ENCODE measurements around the gene B9D2. TPM values are rescaled to one million over a fixed set of nuclear protein-coding genes. Genes with fewer than 3 reads are reported as not detected.
A peak's percentile ranks its signal among the peaks of the same experiment; 100 is the strongest.

The B9D2 gene
- total and polyA plus RNA-seq, 2 of the 4 experiments (the other 2 are of a cell fraction), result 6.1 to 9.7 TPM

GRCh38 chr19:41327576-41328156 is 36.3 kb downstream of the B9D2 start:
- Histone ChIP-seq H3K4me2 (ENCODE audit: low read depth, low read length) (no peak overlapping the region), H3K9ac (ENCODE audit: low read depth, low read length) (peak overlapping the region; percentile 1; the same call in 1 of the 2 replicates), H3K9me1 (ENCODE audit: insufficient read depth, low read length) (peaks cover 27% of the 10 kb centered on the region), H4K91ac (ENCODE audit: insufficient read depth, low read depth, low read length) (peak overlapping the region; percentile 89), H3K36me3 (ENCODE audit: control insufficient read depth, insufficient read depth, low read length) (peaks cover 32% of the 10 kb centered on the region), H2AK9ac (replicated peaks; ENCODE audit: low read depth, low read length, poor library complexity) (peak overlapping the region; percentile 93), H2BK15ac (ENCODE audit: low read depth, low read length) (peak overlapping the region; percentile 84; the same call in 2 of the 3 replicates), H3K4me1 (ENCODE audit: control insufficient read depth, insufficient read depth, low read length) (peaks cover 50% of the 10 kb centered on the region), H2BK20ac (ENCODE audit: low read depth, low read length) (peak overlapping the region; percentile 3; the same call in 1 of the 2 replicates), H3K9me3 (ENCODE audit: control insufficient read depth, insufficient read depth, low read length) (no peaks in the 10 kb centered on the region), H4K20me1 (ENCODE audit: insufficient read depth, low read length) (peaks cover 44% of the 10 kb centered on the region), H2BK5ac (ENCODE audit: low read depth, low read length, poor library complexity, severe bottlenecking) (peak overlapping the region; percentile 58), H4K8ac (ENCODE audit: low read depth in 2 of 2, low read length in 2 of 2) (peak overlapping the region; percentile 22 to 73; a peak in 3 of 4 replicates), H3K56ac (ENCODE audit: extremely low read depth, insufficient read depth, low read length) (no peak overlapping the region), H2BK120ac (ENCODE audit: low read depth, low read length) (peak overlapping the region; percentile 61), H2AFZ (replicated peaks; ENCODE audit: low read length, poor library complexity) (peak overlapping the region; percentile 84), H3K4ac (ENCODE audit: low read depth, low read length) (peak overlapping the region; percentile 66), H3K23ac (ENCODE audit: low read depth, low read length) (peak overlapping the region; percentile 40), H4K5ac (ENCODE audit: low read depth, low read length) (peak overlapping the region; percentile 15), H3K27ac (ENCODE audit: insufficient read depth, low read length) (peak overlapping the region; percentile 16), H3K27me3 (ENCODE audit: control insufficient read depth, insufficient read depth, low read length) (no peaks in the 10 kb centered on the region), H3K79me1 (ENCODE audit: low read depth in 1 of 2, low read length in 2 of 2) (peaks cover 13 to 57% of the 10 kb centered on the region in 2 experiments), H3K18ac (ENCODE audit: low read depth, low read length) (peak overlapping the region; percentile 26; the same call in 1 of the 2 replicates), H2AK5ac (ENCODE audit: low read depth, low read length) (peak overlapping the region; percentile 88), H3K14ac (replicated peaks; ENCODE audit: low read depth, low read length) (peak overlapping the region; percentile 42), H3K4me3 (ENCODE audit: insufficient read depth, low read depth, low read length) (no peak overlapping the region)
- ATAC-seq (ENCODE audit: low read depth), result no peak
- peak; percentile 49 for DNase-seq
- ChIA-PET CTCF (no interaction called here), POLR2A (ENCODE audit: unreplicated experiment) (no interaction called here)
- intact Hi-C loops (cut with micrococcal nuclease), result no loop called here
- dilution Hi-C loops (cut with HindIII; ENCODE audit: low sequenced_read_pairs, unreplicated experiment), result no loop called here
- BruUV-seq (replicated peaks), result no TSS peak
- in situ Hi-C loops (cut with MboI; ENCODE audit: low sequenced_read_pairs), result no loop called here
- WGBS, 2 experiments (ENCODE audit: extremely low coverage in 2 of 2, insufficient read length in 1 of 2), result 22% methylated on average over 12 of the region's 33 CpGs; no CpG with 5 or more reads in 1 of the 2 experiments
- no peak for TF ChIP-seq SMC3 (IDR thresholded peaks at IDR 0.05; ENCODE audit: low read depth, low read length)
- TF ChIP-seq USF2 (IDR thresholded peaks at IDR 0.05; ENCODE audit: low read depth, low read length), result peak; percentile 29; the same call in 1 of the 2 replicates
- TF ChIP-seq MAFK (IDR thresholded peaks at IDR 0.05; ENCODE audit: low read depth, low read length), result peak; percentile 62
- peak; percentile 18; the same call in 1 of the 2 replicates for TF ChIP-seq MAZ (IDR thresholded peaks at IDR 0.05; ENCODE audit: borderline replicate concordance, low read depth, low read length)
- TF ChIP-seq FOS (IDR thresholded peaks at IDR 0.05; ENCODE audit: low read depth, low read length), result no peak
- peak; percentile 42; the same call in 1 of the 2 replicates for TF ChIP-seq POLR2A (IDR thresholded peaks at IDR 0.05; ENCODE audit: low read depth, low read length)
- no peak for TF ChIP-seq RAD21 (IDR thresholded peaks at IDR 0.05; ENCODE audit: low read length)
- TF ChIP-seq RCOR1 (IDR thresholded peaks at IDR 0.05; ENCODE audit: insufficient replicate concordance, low read length), result no peak
- no peak for TF ChIP-seq RFX5 (IDR thresholded peaks at IDR 0.05; ENCODE audit: low read depth, low read length)
- peak; percentile 42; the same call in 1 of the 2 replicates for TF ChIP-seq MXI1 (IDR thresholded peaks at IDR 0.05; ENCODE audit: borderline replicate concordance, low read depth, low read length)
- no peak for TF ChIP-seq ELK1 (IDR thresholded peaks at IDR 0.05; ENCODE audit: borderline replicate concordance, low read depth, low read length)
- peak; percentile 87 for TF ChIP-seq BHLHE40 (IDR thresholded peaks at IDR 0.05; ENCODE audit: low read depth, low read length)
- TF ChIP-seq CTCF (conservative IDR thresholded peaks at IDR 0.05; ENCODE audit: low read depth, low read length), result no peak
- TF ChIP-seq NFE2L2 (IDR thresholded peaks at IDR 0.05; ENCODE audit: low read depth, low read length), result no peak
- no peak for TF ChIP-seq CEBPB (IDR thresholded peaks at IDR 0.05; ENCODE audit: low read depth, low read length)

All from IMR-90 (cell line).